GM12864 (cell line): Measurements from ENCODE around the gene EGF.

Experiments
- DNase-seq: peaks from one replicate; pipeline ENCODE4 v3.0.0-alpha.2; 2011; ENCODE audit warnings: low read depth
- H3K4me3 ChIP-seq: 2 replicates; pipeline ENCODE4 v1.5.1; 2011; ENCODE audit warnings: mild to moderate bottlenecking, low read depth, low read length, control low read depth
- TF ChIP-seq, protein P1 (sequence below): IDR thresholded peaks from 2 replicates; pipeline ENCODE4 v1.5.1; 2011; ENCODE audit warnings: low read depth, mild to moderate bottlenecking, moderate library complexity, low read length, control low read depth, inconsistent platforms; ENCODE audit errors: missing control alignments

Gene EGF

DNA sequence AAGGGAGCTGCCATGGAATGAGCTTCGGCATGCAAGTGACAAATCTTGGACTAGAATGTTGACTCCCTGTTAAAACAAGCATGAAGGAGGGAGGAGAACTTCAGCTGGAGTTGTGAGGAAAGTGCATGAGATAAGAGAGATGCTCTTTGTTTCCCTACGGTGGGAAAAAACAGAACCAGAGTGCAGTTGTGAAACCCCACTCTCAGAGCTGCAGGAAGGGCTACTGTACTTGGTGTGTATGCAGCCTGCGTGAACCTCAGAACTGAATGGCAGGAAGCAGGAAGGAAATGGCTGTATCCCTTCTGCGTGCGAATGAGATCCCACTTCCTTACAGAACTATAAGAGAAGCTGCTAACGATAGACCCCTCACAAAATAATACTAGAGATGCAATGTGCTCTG lies 57.2 kb downstream of the EGF start:
- DNase-seq: no peak
- TF ChIP-seq, protein P1, sequence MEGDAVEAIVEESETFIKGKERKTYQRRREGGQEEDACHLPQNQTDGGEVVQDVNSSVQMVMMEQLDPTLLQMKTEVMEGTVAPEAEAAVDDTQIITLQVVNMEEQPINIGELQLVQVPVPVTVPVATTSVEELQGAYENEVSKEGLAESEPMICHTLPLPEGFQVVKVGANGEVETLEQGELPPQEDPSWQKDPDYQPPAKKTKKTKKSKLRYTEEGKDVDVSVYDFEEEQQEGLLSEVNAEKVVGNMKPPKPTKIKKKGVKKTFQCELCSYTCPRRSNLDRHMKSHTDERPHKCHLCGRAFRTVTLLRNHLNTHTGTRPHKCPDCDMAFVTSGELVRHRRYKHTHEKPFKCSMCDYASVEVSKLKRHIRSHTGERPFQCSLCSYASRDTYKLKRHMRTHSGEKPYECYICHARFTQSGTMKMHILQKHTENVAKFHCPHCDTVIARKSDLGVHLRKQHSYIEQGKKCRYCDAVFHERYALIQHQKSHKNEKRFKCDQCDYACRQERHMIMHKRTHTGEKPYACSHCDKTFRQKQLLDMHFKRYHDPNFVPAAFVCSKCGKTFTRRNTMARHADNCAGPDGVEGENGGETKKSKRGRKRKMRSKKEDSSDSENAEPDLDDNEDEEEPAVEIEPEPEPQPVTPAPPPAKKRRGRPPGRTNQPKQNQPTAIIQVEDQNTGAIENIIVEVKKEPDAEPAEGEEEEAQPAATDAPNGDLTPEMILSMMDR: no peak
- H3K4me3 ChIP-seq: no peak overlapping the region

GRCh38 chr4:109972786-109973528 lies 60.3 kb downstream of the EGF start:
- TF ChIP-seq, protein P1: no peak
- H3K4me3 ChIP-seq: no peak overlapping the region
- no peak for DNase-seq

- no peak for DNase-seq
- H3K4me3 ChIP-seq: no peak overlapping the region
- TF ChIP-seq, protein P1: no peak
These were observed 60.8 kb downstream of the EGF start for GRCh38 chr4:109973529-109973905.

- no peak overlapping the region for H3K4me3 ChIP-seq
- TF ChIP-seq, protein P1: no peak
- DNase-seq: no peak
These were observed 63.5 kb downstream of the EGF start for GRCh38 chr4:109976189-109976588.

GRCh38 chr4:109977854-109978501 lies 65.3 kb downstream of the EGF start:
- TF ChIP-seq, protein P1: no peak
- no peak overlapping the region for H3K4me3 ChIP-seq
- no peak for DNase-seq

GRCh38 chr4:109978704-109979454 lies 66.2 kb downstream of the EGF start:
- no peak overlapping the region for H3K4me3 ChIP-seq
- DNase-seq: no peak
- TF ChIP-seq, protein P1: peak; percentile 29
